Mesothelial cell of epicardium (in vitro differentiated cells): ENCODE measurements around the gene RAI1. TPM values are rescaled to one million over a fixed set of nuclear protein-coding genes. Genes with fewer than 3 reads are reported as not detected.

Source experiments
- DNase-seq, 2 experiments: peaks; one replicate each; pipeline ENCODE4 v3.0.0; 2021; ENCODE audit warnings: low spot score in 2 of 2; ENCODE audit not compliant: unreplicated experiment in 2 of 2
- H3K27ac Mint-ChIP-seq: 2 replicates; pipeline ENCODE4 v1.8.0; 2021; ENCODE audit warnings: mixed read lengths
- H3K27me3 Mint-ChIP-seq: 2 replicates; pipeline ENCODE4 v1.8.0; 2021; ENCODE audit warnings: low read depth, mixed read lengths
- H3K36me3 Mint-ChIP-seq: 2 replicates; pipeline ENCODE4 v1.8.0; 2021; ENCODE audit warnings: mixed read lengths
- H3K4me1 Mint-ChIP-seq: 2 replicates; pipeline ENCODE4 v1.8.0; 2021; ENCODE audit warnings: mixed read lengths
- H3K4me3 Mint-ChIP-seq: 2 replicates; pipeline ENCODE4 v1.8.0; 2021; ENCODE audit warnings: mild to moderate bottlenecking, moderate library complexity, mixed read lengths
- H3K9me3 Mint-ChIP-seq: 2 replicates; pipeline ENCODE4 v1.8.0; 2021; ENCODE audit warnings: mixed read lengths
- CTCF ChIP-seq: fragments of 200-600 bp; sonication (generic); IDR thresholded peaks from one replicate; pipeline ENCODE4 v1.5.0; 2021; ENCODE audit warnings: antibody characterized with exemption; ENCODE audit not compliant: unreplicated experiment
- total RNA-seq: library from RNA; stranded (reverse); gene quantifications from 3 replicates; pipeline ENCODE4 v1.2.1, GENCODE V29; 2021

Gene RAI1
- total RNA-seq, 1 donor from 2014 or later: 137 TPM

DNA sequence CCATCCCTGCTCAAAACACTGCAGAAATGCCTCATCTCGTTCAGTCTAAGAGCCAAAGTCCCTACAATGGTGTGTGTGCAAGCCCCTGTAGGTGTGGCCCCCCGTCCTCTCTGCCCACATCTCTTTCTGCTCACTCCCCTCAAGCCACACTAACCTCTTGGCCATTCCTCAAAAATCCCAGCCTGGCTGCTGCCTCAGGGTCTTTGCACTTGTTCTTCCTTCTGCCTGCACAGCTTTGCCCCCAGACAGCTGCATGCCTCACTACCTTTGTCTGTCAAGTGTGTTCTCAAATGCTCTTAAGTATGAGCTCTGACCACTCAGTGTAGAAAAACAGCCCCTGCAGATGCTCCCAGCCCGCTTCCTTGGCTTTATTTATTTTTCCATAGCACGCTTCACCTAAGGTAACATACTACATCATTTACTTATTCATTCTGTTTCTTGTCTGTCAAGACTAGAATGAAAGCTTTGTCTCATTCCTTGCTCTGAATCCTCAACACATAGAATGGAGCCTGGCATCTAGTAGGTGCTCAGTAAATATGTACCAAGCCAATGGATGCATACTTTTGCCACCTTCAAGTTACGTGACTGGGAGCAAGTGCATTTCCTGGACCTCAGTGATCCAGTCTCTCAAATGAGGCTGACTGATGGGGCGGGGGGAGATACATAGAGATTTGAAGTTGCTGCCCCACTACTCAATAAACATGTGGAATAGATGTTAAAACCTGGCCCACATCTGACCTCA, 38.1 kb downstream of the RAI1 start:
- H3K4me1 Mint-ChIP-seq: peaks cover 55% of the 10 kb centered on the region
- no peak for DNase-seq
- H3K9me3 Mint-ChIP-seq: no peaks in the 10 kb centered on the region
- TF ChIP-seq CTCF: no peak
- no peak overlapping the region for H3K27ac Mint-ChIP-seq
- H3K36me3 Mint-ChIP-seq: peaks cover 2% of the 10 kb centered on the region
- no peaks in the 10 kb centered on the region for H3K27me3 Mint-ChIP-seq
- no peak overlapping the region for H3K4me3 Mint-ChIP-seq

DNA sequence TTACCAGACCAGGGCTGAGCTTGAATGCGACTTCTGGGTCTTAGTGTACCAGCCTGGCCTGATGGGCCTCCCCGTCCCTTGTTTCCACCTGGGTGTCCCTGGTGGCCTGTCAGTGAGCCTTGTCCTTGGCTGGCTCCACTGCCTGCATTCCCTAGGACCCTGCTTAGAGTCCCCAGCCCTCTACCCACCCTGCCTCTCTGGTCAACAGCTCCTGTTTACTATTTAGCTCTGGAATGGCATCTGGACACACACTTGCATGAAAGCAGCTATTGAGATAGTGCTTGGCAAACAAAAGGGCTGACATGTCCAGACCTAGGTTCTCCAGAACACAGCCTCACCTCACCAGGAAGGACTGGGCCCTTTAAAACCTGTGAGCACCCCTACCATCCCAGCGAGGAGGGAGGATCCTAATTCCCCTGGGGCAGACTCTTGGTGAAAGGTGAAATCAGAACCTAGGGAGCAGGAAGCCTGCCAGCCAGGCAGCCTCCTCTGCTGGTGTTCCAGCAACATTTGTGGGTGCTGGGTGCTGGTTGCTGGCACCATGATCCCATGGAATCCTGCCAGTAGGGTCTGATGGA, 38.8 kb downstream of the RAI1 start:
- Mint-ChIP-seq H3K4me1 (peaks cover 50% of the 10 kb centered on the region), H3K9me3 (no peaks in the 10 kb centered on the region), H3K27ac (no peak overlapping the region), H3K27me3 (no peaks in the 10 kb centered on the region), H3K36me3 (peaks cover 2% of the 10 kb centered on the region), H3K4me3 (no peak overlapping the region)
- TF ChIP-seq CTCF: no peak
- DNase-seq: no peak

DNA sequence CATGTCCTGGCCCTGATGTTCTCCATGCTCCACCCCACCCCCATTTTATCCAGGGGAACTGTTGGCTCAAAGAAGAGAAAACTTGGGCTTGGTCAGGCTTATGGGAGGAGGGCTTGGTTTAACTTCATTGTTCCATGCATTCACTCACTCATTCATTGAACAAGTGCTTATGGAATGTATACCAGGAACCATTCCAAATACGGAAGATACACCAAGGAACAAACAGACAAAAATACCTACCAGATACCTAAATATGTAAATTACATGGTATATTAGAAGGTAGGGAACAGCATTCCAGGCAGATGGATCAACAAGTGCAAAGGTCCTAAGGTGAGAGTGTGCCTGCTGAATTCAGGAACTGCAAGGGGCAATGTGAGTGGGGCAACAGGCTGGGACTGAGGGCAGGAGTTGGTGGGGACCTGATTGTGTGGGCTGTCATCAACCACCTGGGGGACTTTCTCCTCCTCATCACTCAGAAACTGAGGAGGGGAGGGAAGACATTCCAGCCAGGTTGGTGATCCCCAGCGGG, 39.9 kb downstream of the RAI1 start:
- Mint-ChIP-seq H3K36me3 (peaks cover 2% of the 10 kb centered on the region), H3K4me1 (peaks cover 56% of the 10 kb centered on the region), H3K27ac (no peak overlapping the region), H3K9me3 (no peaks in the 10 kb centered on the region), H3K27me3 (no peaks in the 10 kb centered on the region), H3K4me3 (peak overlapping the region; percentile 86)
- no peak for DNase-seq
- TF ChIP-seq CTCF: no peak

DNA sequence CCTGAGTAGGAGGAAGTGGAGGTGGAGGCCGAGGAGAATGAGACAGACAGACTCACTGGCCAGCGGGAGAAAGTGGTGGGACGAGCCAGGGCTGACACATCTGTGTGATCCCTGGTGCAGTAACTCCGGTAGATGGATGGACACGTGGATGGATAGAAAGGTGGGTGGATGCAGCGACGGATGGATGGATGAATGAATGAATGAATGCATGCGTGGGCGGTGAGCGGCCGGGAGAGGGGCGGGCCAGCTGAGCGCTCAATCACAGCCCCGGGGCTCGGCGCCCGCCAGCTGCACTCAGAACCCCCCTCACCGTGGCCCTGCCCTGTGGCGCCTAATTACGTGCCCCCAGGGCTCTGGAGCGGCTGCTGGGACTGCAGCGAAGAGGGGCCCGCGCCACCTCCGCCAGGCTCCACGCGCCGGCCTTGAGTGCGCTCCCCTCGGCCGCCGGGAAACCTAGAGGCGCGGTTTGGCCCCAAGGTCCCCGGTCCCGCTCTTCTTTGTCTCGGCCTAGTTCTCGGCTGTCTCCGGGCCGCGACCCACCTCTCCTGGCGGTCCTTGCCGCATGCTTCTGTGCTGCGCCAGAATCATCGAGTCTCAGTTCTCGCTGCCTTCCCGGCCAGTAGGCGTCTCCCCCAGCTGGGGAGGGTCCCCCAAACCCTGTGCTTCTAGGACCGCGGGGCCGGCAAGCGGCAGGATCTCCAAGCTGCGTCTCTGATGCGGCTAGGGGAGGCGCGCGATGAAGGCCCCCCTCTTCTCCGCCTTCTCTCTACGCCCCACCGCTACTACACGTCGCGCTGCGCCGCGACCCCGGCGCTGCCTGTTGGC, 41.0 kb downstream of the RAI1 start:
- peaks cover 61% of the 10 kb centered on the region for H3K4me1 Mint-ChIP-seq
- peak overlapping the region; percentile 95 for H3K27ac Mint-ChIP-seq
- TF ChIP-seq CTCF: no peak
- no peaks in the 10 kb centered on the region for H3K27me3 Mint-ChIP-seq
- peak overlapping the region; percentile 86 for H3K4me3 Mint-ChIP-seq
- peaks cover 2% of the 10 kb centered on the region for H3K36me3 Mint-ChIP-seq
- no peaks in the 10 kb centered on the region for H3K9me3 Mint-ChIP-seq
- DNase-seq: peak in 1 of 2 experiments; percentile 62

DNA sequence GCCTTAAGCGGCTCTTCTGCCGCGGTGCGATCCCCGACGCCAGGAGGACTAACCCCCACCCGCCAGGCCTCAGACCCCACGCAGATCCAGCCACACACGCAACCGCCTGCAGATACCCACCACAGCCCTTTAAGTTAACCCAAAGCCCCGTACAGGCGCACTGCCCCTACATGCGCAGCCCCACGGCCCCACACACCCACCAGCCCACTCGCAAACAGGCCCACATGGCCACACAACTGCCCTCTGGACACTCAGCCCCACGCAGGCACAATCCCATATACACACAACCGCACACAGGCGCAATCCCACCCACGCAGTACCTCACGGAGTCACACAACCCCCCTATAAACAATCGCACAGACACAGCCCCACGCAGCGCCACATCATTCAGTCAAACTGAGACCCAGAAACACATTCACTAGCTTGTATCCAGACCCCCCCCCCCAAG, 41.7 kb downstream of the RAI1 start:
- no peak for DNase-seq
- Mint-ChIP-seq H3K27me3 (no peaks in the 10 kb centered on the region), H3K36me3 (peaks cover under 1% of the 10 kb centered on the region), H3K9me3 (no peaks in the 10 kb centered on the region), H3K4me3 (peak overlapping the region; percentile 86), H3K4me1 (peaks cover 56% of the 10 kb centered on the region), H3K27ac (peak overlapping the region; percentile 93)
- TF ChIP-seq CTCF: no peak
